Measurements from ENCODE around the gene NHLRC4.
A peak's percentile ranks its signal among the peaks of the same experiment; 100 is the strongest.

Gene NHLRC4

GRCh38 chr16:578870-579405 is 12.1 kb downstream of the NHLRC4 start:
- TF ChIP-seq, protein P1, sequence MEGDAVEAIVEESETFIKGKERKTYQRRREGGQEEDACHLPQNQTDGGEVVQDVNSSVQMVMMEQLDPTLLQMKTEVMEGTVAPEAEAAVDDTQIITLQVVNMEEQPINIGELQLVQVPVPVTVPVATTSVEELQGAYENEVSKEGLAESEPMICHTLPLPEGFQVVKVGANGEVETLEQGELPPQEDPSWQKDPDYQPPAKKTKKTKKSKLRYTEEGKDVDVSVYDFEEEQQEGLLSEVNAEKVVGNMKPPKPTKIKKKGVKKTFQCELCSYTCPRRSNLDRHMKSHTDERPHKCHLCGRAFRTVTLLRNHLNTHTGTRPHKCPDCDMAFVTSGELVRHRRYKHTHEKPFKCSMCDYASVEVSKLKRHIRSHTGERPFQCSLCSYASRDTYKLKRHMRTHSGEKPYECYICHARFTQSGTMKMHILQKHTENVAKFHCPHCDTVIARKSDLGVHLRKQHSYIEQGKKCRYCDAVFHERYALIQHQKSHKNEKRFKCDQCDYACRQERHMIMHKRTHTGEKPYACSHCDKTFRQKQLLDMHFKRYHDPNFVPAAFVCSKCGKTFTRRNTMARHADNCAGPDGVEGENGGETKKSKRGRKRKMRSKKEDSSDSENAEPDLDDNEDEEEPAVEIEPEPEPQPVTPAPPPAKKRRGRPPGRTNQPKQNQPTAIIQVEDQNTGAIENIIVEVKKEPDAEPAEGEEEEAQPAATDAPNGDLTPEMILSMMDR (conservative IDR thresholded peaks at IDR 0.05; ENCODE audit: low read length): peak; percentile 78
- DNase-seq (ENCODE audit: low read depth): peak; percentile 76
- peak overlapping the region; percentile 38; the same call in 1 of the 2 replicates for H3K4me3 ChIP-seq (ENCODE audit: low read length)

GRCh38 chr16:580141-580945 is 13.5 kb downstream of the NHLRC4 start:
- TF ChIP-seq, protein P1 (conservative IDR thresholded peaks at IDR 0.05; ENCODE audit: low read length): no peak
- no peak overlapping the region for H3K4me3 ChIP-seq (ENCODE audit: low read length)
- no peak for DNase-seq (ENCODE audit: low read depth)

DNA sequence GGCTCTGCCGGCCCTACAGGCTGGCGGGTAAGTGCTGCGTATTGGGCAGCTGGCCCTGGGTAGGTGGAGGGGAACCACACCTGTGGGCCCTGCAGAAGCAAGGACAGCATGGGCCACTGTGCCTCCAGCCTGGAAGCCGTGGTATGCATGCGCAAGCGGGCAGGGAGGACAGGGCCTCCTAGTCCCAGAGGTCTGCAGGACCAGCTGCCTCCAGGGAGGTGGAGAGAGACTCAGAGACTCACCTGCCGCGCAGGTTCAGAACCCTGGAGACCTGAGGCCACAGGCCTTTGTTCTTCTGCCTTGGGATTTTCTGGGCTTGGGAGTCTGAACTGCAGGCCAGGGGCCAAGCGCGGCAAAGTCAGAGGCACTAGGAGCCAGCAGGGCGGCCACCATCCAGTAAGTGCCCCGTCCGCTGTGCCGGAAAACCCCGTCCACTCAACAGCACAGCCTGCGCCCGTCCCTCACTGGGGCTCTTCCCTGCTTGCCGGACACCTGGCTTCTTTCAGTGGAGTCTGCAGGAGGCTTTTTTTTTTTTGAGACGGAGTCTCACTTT is 14.2 kb downstream of the NHLRC4 start:
- TF ChIP-seq, protein P1 (conservative IDR thresholded peaks at IDR 0.05; ENCODE audit: low read length): no peak
- no peak overlapping the region for H3K4me3 ChIP-seq (ENCODE audit: low read length)
- no peak for DNase-seq (ENCODE audit: low read depth)

- no peak for DNase-seq (ENCODE audit: low read depth)
- TF ChIP-seq, protein P1 (conservative IDR thresholded peaks at IDR 0.05; ENCODE audit: low read length): no peak
- no peak overlapping the region for H3K4me3 ChIP-seq (ENCODE audit: low read length)
Observed at GRCh38 chr16:582218-582613, 15.4 kb downstream of the NHLRC4 start.

GRCh38 chr16:582614-583331 is 16.0 kb downstream of the NHLRC4 start:
- no peak overlapping the region for H3K4me3 ChIP-seq (ENCODE audit: low read length)
- DNase-seq (ENCODE audit: low read depth): no peak
- TF ChIP-seq, protein P1 (conservative IDR thresholded peaks at IDR 0.05; ENCODE audit: low read length): no peak

GRCh38 chr16:583470-583814 is 16.6 kb downstream of the NHLRC4 start:
- TF ChIP-seq, protein P1 (conservative IDR thresholded peaks at IDR 0.05; ENCODE audit: low read length): no peak
- no peak overlapping the region for H3K4me3 ChIP-seq (ENCODE audit: low read length)

More at GRCh38 chr16:583470-583814, 16.6 kb downstream of the NHLRC4 start:
- DNase-seq (ENCODE audit: low read depth): no peak
